D341Med (cell line): ENCODE measurements around the gene TYW1B.
"Not testable (repeated sequence)": the region's sequence is repeated elsewhere in the genome, so short reads cannot be mapped to it uniquely, and the experiment has no call there.

Experiments used
- DNase-seq: peaks from one replicate; pipeline ENCODE4 v3.0.0; 2012; ENCODE audit warnings: low spot score

TYW1B gene

DNA sequence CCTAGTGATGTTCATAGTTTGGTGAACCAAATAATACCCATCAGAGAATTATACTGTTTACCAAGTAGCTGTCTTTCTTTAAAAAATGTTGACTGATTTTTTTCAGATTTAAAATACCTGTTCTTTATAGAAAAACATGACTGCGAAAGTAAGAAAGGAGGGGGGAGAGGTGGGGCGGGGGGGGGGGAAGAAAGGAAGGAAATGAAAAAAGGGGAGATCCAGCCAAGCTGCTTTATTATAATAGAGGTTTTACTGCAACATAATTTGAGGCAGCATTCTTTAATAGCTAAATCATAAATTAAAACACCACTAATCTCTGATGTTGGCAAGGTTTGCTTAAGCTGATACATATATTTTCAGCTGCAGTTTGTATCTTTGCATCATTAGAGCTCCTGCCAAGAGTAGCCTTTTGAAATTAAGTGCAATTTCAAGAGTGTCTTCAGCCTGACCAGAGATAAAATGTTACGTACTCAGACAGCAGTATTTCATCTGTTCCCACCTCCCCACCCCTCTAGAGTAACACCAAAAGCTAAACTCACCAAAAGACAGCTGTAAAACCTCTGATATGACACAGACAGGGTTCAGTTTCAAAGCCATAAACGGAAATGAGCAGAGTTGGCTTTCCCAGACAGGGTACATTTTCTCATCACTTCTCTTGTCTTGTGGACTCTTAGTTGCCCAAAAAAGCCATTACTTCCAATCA lies 202.1 kb downstream of the TYW1B start:
- DNase-seq: not testable (repeated sequence)

DNA sequence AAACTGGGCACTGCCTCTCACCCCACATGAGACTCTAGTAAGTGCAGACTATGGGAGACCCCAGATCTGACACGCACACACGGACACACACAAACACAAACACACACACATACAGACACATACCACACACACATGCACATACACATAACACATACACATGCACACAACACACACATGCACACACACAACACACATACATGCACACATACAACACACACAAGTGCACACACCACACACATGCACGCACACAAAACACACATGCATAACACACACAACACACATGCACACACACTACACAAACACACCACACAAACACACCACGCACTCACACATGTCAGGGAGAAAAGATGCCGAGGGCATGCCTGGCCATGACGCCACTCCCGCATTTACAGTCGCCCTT lies 205.5 kb downstream of the TYW1B start:
- no peak for DNase-seq

DNA sequence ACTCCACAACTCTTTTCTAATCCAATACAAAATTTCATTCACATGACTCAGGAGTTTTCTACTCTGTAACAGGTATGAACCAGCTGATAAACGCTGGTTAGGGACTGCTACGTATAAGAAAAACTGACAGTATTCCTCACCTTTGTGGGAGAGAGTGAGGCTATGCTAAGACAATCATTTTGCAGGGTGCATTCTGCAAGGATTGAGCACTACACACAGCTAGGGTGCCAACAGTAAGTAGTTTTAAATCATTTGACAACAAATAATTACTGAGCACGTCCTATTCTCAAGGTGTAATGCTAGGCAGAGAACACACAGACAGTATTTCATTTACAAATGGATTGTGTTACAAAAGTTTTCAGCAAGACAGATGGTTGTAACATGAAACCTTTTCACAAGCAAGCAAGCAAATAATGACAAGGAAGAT lies 206.2 kb downstream of the TYW1B start:
- not testable (repeated sequence) for DNase-seq

DNA sequence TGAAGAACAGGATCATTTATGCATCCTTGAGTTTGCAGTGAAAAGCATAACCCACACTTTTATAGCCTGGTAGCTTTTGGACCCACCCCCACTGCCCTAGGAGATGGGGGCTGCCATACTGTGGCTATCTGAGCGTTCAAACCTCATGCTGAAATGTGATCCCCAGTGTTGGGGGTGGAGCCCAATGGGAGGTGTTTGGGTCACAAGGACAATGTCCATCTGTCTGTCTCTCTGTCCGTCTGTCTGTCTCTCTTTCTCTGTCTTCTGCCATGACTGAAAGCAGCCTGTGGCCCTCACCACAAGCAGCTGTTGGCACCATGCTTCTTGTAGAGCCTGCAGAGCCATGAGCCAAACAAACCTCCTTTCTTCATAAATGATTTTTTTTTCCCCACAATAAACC lies 207.1 kb downstream of the TYW1B start:
- DNase-seq: not testable (repeated sequence)

DNA sequence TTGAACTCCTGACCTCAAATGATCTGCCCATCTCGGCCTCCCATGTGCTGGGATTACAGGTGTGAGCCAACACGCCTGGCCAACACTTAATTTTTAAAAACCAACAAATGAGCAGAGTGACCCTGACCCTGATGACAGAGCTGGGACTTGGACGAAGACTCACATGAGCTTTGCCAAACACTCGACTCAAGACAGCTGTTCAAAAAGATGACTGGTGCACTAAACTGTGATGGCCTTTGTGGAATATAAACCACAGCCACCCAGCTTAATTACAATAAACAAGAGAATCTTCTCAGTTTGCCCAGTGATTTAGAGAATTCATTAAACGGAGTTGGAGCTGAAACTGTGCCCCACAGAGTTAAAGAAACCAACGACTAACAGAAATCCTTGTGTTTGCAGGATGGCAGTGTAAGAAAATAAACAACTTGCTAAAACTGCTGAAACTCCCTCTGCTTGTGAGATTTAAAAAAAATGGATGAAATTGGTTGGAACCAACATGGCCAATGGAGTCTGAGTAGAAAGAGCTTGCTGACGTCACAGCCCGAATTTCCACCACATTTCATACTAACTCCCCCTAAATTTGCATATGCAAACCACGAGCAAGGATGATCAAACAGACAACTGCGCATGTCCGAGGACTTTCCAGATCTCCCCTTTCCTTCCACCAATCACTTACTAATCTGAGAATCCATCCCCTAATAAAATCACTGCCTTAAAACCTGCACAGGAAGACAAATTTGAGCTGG lies 209.4 kb downstream of the TYW1B start:
- not testable (repeated sequence) for DNase-seq

DNA sequence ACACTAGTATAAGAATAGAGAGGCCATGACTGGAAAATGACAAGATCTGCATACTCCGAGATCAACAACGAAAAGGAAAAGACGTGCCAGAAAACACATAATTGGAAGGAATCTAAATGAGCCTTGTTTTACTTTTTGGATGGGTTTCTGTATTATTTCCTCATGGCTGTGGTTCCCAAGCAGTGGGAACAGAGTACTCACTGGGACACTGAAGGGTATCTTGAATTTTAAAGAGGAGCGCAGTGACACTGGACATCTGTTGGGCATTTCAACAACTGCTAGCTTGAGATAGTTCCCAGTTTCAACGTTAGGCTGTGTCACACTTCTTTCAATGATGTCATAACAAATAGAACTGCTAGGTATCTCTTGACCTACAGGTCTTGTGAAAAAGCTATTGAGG lies 218.2 kb downstream of the TYW1B start:
- DNase-seq: not testable (repeated sequence)

DNA sequence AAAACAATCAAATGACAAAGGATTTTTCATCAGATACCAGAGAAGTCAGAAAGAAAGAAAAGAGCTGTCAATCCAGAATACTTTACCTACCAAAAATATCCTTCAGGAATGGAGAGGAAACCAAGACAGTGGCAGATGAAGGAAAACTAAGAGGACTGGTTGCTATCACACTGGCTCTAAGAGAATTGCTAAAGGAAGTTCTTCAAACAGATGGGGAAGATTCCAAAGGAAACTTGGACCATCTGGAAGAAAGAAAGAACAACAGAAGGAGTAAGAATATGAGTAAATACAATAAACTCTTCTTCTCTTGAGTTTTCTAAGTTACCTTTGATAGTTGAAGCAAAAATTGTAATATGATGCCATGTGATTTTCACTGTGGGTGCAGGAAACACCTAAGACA lies 220.0 kb downstream of the TYW1B start:
- not testable (repeated sequence) for DNase-seq

DNA sequence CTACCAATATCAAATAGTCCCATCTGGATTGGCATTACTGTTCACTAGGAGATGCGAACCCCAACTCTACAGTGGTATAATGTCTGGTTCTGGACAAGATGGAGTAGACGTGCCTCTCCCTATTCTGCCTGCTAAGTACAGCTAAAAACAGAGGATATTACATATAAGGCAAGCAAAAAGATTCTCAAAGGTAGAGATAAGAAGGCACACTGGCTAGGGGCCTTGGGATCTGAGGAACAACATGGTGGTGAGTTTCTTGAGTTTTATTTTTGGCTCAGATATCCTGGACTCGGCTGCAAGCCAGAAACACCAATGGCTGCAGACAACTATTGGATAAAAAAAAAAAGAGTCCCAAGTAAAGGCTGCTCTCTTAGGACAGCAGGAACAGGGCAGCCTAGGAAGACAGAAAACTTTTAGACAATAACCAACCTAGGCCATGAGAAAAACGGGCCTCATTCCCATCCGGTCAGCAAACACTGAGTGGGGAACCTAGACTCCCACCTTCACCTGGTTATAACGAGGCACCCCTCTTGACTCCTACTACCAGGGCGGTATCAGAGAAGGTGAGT lies 222.1 kb downstream of the TYW1B start:
- DNase-seq: not testable (repeated sequence)

DNA sequence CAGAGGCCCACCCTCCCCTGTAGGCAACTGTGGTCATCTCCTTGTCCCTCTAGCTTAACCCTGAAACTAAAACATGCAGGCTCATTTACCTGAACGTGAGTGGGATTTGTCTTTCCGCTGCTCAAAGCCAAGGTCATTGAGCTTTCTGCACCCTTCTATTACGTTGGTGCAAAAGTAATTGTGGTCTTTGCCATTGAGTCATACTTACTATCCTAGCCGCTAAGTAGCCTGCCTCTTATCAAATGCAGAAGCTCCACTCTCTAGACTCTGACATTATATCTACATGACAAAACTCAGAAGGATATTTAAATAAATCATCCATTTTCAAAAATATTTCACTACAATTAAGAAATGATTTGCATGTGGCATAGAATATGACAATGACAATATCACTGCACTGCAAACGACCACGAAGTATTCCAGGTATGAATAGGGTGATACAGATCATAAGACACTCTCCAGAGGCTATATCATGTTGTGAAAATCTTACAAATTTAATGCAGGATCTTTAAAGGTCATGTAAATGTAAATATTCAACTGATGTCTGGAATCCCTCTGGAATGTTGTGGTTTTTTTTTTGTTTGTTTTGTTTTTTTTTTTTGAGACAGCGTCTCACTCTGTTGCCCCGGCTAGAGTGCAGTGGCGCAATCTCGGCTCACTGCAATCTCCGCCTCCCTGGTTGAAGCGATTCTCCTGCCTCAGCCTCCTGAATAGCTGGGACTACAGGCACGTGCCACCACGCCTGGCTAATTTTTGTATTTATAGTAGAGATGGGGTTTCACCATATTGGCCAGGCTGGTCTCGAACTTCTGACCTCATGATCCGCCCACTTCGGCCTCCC lies 223.0 kb downstream of the TYW1B start:
- DNase-seq: not testable (repeated sequence)

DNA sequence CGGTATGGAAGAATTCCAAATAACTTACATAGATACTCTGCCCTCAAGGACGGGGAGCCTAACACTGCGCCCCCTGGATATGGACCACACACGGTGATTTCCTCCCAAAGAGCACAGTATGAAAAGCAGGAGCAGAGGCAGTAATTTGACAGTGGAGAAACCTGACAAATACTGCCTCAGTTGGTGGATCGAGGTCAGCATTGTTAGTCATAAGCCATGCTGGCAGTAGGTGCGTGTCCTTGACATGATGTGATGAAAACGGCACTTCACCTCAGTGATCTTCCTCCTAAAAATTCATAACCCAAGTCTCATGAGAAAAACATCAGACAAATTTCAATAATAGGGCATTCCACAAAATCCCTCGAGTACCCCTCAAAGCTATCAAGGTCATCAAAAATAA lies 224.5 kb downstream of the TYW1B start:
- DNase-seq: not testable (repeated sequence)

DNA sequence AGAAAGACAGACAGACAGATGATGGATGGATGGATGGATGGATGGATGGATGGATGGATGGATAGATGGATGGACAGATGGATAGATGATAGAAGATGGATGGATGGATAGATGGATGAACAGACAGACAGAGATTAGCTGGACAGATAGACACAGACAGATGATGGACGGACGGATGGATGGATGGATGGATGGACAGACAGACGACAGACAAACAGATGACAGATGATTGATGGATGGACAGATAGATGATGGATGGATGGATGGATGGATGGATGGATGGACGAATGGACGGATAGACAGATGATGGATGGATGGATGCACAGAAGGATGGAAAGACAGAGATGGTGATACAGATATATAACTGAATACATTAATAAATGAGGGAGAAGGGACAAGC lies 224.9 kb downstream of the TYW1B start:
- DNase-seq: no peak

DNA sequence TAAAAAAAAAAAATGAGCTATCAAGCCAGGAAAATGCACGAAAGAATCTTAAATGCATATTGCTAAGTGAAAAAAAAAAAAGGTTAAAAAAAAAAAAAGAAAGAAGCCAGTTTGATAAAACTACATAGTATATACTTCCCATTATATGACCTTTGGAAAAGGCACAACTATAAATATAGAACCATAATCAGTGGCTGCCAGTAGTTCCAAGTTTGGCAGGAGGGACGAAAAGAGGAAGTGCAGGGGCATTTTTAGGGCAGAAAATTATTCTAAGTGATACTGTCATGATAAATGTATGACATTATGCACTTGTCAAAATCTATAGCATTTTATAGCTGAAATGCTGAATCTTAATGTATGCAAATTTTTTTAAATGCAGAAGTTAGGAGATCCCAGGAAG lies 226.3 kb downstream of the TYW1B start:
- DNase-seq: not testable (repeated sequence)

DNA sequence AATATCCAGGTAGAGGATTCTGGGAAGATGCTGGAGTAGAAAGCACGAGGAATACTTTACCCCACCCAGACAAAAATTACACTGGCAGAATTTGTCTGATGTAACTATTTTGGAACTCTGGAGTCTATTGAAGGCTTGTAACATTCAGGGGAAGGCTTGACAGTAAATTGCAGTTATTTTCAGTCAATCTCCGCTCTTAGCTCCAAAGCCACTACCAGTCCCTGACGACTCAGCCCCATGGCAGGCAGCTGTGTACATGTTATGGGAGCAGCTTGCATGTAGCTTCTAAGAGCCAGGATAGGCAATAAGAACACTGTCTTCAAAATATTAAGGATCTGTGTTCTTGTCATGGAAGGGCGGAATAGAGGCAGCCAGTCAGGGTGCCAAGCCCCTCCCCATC lies 238.0 kb downstream of the TYW1B start:
- not testable (repeated sequence) for DNase-seq

DNA sequence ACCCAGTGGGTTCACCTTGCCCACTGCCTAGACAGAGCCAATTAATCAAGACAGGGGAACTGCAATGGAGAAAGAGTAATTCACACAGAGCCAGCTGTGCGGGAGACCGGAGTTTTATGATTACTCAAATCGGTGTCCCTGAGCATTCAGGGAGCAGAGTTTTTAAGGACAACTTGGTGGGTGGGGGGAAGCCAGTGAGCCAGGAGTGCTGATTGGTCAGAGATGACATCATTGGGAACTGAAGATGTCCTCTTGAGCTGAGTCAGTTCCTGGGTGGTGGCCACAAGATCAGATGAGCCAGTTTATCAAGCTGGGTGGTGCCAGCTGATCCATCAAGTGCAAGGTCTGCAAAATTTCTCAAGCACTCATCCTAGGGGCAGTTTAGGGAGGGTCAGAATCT lies 240.7 kb downstream of the TYW1B start:
- DNase-seq: not testable (repeated sequence)

DNA sequence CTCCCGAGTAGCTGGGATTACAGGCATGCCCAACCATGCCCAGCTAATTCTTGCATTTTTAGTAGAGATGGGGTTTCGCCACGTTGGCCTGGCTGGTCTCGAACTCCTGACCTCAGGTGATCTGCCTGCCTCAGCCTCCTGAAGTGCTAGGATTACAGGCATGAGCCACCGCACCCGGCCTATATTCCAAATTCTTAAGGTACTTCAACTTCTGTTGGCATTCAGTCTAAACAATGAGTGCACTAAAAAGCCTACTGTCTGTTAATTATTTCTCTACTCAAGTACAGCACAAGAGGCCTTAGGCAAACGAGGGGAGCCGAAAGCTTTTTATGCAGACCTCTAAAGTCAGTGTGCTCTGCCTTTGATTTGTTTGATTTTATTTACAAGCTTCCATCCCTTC lies 243.4 kb downstream of the TYW1B start:
- DNase-seq: not testable (repeated sequence)

DNA sequence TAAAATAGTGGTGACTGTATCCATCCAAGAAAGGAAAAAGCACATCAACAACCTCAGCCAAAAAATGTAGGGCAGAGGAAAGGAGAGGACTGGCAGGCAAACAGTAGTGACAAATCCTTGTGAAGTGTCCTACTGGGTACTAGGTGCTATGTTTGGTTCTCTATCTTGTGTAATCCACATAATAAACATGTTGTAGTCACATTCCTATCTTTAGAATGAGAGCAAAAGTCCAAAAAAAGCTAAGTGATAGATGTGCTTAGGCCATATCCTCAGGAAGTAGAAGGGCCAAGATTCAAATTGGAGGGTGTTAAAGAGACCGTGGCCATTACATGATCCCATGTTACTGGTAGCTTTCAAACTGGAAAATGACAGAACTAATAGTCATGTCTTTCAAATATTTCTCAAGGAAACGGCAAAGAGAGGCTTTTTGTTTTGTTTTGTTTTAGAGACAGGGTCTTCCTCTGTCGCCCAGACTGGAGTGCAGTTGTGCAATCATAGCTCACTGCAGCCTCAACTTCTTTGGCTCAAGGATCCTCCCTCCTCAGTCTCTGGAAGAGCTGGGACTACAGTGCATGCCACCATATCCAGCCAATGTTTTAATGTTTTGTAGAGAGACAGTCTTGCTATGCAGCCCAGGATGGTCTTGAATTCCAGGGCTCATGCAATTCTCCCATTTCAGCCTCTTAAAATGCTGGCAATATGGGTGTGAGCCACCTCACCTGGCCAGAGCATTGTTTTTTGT lies 244.2 kb downstream of the TYW1B start:
- not testable (repeated sequence) for DNase-seq

DNA sequence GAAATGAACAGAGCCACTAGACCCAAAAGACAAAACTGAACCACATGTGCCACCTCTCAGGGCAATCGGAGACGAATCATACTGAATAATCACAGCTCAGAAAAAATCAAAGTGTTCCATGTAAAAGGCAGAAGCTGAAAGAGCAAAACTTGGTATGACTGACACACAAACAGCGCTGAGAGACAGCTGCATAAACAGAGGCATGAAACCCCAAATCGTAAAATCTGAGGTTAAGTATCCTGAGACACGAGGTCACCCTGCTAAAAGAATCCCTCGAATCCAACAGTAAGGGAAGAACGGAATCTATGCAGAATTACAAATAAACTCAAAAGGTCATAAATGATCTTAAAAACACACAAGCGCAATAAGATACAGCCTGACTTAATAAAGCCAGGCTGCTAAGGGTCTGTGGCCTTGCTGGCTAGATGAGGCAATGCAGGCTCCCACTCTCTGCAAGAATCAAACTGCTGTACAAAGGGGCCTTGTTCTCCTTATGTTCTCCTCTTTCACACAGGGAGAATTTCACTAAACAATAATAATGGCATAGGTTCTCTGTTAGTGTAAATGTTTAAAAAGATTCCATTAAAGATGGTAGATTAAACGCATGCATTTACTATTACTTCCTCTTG lies 247.7 kb downstream of the TYW1B start:
- not testable (repeated sequence) for DNase-seq

DNA sequence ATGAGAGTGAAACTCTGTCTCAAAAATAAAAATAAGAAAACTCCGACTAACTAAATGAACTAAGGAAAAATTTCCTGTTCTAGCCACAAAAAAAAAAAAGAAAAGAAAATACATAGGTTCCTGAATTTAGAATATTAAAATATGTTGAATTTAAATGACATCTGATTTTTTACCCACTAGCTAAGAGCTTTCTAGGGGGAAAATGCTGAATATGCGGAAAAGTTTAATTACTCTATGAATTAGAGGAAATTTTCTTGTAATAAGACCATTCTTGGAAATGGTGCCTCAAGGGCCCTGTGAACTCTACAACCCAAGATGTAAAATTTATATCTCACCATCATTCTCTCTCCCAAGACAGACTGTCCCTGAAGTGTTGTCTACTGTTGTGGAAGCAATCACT lies 250.9 kb downstream of the TYW1B start:
- no peak for DNase-seq

DNA sequence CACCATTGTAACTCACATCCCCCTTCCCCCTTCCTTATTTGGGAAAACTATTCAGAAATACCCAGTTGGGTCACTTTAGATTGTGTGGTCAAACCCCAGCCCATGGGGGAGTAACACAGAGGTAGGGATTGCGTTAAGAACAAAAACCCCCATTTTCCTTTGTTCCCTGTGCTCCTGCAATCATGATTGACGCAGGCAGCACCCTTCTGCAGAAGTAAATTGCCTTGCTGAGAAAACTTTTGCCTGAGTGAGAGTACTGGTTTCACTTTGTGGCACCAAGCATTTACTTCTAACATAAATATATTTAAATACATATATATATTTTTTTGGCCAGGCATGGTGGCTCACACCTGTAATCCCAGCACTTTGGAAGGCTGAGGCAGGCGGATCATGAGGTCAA lies 266.0 kb downstream of the TYW1B start:
- DNase-seq: not testable (repeated sequence)

DNA sequence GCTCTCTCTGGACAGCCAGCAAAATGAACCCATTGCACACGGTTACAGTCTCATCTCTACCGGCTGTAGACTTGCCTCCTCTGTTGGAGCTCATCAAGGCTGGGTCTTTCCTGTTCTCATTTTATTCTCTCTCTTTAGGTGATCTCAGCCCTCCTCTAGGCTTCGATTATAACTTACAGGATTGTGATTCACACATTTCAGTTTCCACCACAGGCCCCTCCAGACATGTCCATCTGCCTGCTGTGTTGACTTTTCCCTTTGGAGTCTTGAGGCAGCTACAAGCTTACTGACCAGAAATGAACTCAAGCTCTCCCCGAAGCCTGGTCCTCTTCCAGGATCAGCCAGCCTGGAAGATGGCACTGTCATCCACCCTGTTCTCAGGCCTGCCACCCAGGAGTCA lies 268.5 kb downstream of the TYW1B start:
- not testable (repeated sequence) for DNase-seq

DNA sequence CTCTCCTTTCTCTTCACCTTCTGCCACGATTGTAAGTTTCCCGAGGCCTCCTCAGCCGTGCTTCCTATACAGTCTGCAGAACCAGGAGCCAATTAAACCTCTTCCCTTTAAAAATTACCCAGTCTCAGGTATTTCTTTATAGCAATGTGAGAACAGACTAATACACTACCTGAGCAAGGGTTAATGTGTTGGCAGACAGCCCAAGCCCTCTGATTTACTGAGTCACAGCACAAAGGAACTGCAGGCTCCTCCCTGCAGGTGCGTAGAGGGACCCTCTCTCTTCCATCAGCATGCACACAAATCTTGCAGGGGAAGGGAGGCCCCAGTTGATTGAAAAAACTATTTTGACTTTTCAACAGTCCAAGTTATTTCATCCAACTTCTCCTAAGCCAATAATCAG lies 271.3 kb downstream of the TYW1B start:
- DNase-seq: not testable (repeated sequence)
